Skeletal muscle tissue (tissue), 4 donors: ENCODE results near the gene TNS1. TPM values are rescaled to one million over a fixed set of nuclear protein-coding genes. Genes with fewer than 3 reads are reported as not detected.
A peak's percentile ranks its signal among the peaks of the same experiment; 100 is the strongest.
"Not testable (repeated sequence)": the region's sequence is repeated elsewhere in the genome, so short reads cannot be mapped to it uniquely, and the experiment has no call there.

ENCODE experiments used
- H3K27ac ChIP-seq: one replicate; pipeline ENCODE4 v1.7.0; 2013; ENCODE audit warnings: mild to moderate bottlenecking, low read depth, low read length, inconsistent platforms
- H3K27me3 ChIP-seq, 3 donors: one replicate each; pipeline ENCODE4 v1.7.0; 2013; ENCODE audit warnings: low read length in 3 of 3; ENCODE audit not compliant: control insufficient read depth in 3 of 3, insufficient read depth in 3 of 3
- H3K36me3 ChIP-seq, 3 donors: one replicate each; pipeline ENCODE4 v1.7.0; 2013; ENCODE audit warnings: low read length in 3 of 3; ENCODE audit not compliant: control insufficient read depth in 3 of 3, insufficient read depth in 3 of 3
- H3K4me1 ChIP-seq, 3 donors: one replicate each; pipeline ENCODE4 v1.7.0; 2013; ENCODE audit warnings: low read length in 3 of 3, mild to moderate bottlenecking in 3 of 3; ENCODE audit not compliant: control insufficient read depth in 3 of 3, insufficient read depth in 3 of 3
- H3K4me3 ChIP-seq, 3 donors: one replicate each; pipeline ENCODE4 v1.7.0; 2013; ENCODE audit warnings: low read length in 3 of 3
- H3K9ac ChIP-seq, 3 donors: one replicate each; pipeline ENCODE4 v1.7.0; 2013; ENCODE audit warnings: low read length in 3 of 3, mild to moderate bottlenecking in 3 of 3, moderate library complexity in 2 of 3, low read depth in 1 of 3
- H3K9me3 ChIP-seq, 3 donors: one replicate each; pipeline ENCODE4 v1.7.0; 2013; ENCODE audit warnings: low read length in 3 of 3; ENCODE audit not compliant: control insufficient read depth in 3 of 3
- total RNA-seq: library from RNA; depleted of rRNA; stranded (reverse); fragments of >200 nt; gene quantifications from one replicate; pipeline ENCODE4 v1.2.3, GENCODE V29; 2014
- donor health status: Osteomylitis.

The TNS1 gene
- total RNA-seq, 1 donor from 2014 or later, result 73.1 TPM

- Histone ChIP-seq H3K9me3 (no peaks in the 10 kb centered on the region), H3K27me3 (no peaks in the 10 kb centered on the region), H3K36me3 (no peaks in the 10 kb centered on the region), H3K9ac (peak overlapping the region; percentile 23 to 57 (median 45)), H3K4me1 (peaks cover 75 to 92% (median 88%) of the 10 kb centered on the region in 3 donors), H3K27ac (no peak overlapping the region), H3K4me3 (peak overlapping the region in 1 of 3 donors; percentile 35)
These were observed 21.5 kb upstream of the TNS1 start for GRCh38 chr2:218024336-218024735.

- peak overlapping the region; percentile 4 to 57 (median 23) for H3K9ac ChIP-seq
- H3K9me3 ChIP-seq, result no peaks in the 10 kb centered on the region
- H3K36me3 ChIP-seq, result no peaks in the 10 kb centered on the region
- no peak overlapping the region for H3K4me3 ChIP-seq
- no peak overlapping the region for H3K27ac ChIP-seq
- H3K4me1 ChIP-seq, result peaks cover 74 to 92% (median 89%) of the 10 kb centered on the region in 3 donors
- H3K27me3 ChIP-seq, result no peaks in the 10 kb centered on the region
These were observed 20.8 kb upstream of the TNS1 start for GRCh38 chr2:218023636-218024035.

- Histone ChIP-seq H3K4me3 (no peak overlapping the region), H3K4me1 (peaks cover 79 to 94% (median 91%) of the 10 kb centered on the region in 3 donors), H3K9me3 (no peaks in the 10 kb centered on the region), H3K27me3 (no peaks in the 10 kb centered on the region), H3K9ac (no peak overlapping the region), H3K36me3 (no peaks in the 10 kb centered on the region), H3K27ac (peak overlapping the region; percentile 87)
These were observed 20.2 kb upstream of the TNS1 start for GRCh38 chr2:218022851-218023530.

GRCh38 chr2:218022131-218022850 is 19.5 kb upstream of the TNS1 start:
- H3K9ac ChIP-seq, result peak overlapping the region; percentile 46 to 89 (median 87)
- H3K9me3 ChIP-seq, result no peaks in the 10 kb centered on the region
- H3K4me3 ChIP-seq, result peak overlapping the region in 2 of 3 donors; percentile 67 to 77
- no peaks in the 10 kb centered on the region for H3K27me3 ChIP-seq
- H3K27ac ChIP-seq, result peak overlapping the region; percentile 87
- H3K36me3 ChIP-seq, result no peaks in the 10 kb centered on the region
- H3K4me1 ChIP-seq, result peaks cover 85 to 94% (median 91%) of the 10 kb centered on the region in 3 donors

DNA sequence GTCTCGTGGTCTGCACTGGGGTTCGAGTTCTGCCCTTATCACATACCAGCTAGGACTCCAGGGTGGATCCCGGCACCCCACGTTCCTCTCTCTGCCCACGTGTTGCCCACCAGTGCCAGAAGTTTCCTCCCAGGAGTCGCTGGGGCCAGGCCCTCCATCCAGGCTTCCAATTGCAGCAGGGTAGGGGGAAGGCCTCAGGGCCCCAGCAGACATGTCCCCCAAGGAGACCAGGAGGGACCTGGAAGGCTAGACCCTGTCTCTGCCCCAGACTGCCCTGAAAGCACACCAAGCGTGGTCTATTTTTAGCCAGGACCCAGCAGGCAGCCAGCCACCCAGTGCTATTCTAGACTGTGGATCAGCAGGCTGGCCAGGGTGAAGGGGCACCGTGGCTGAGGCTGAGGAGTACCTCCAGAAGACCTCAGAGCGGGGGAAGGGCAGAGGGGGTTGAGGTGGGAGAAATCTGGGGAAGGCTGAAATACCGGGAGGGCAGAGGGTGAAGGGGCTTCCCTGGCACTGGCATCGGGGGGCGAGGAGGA is 18.8 kb upstream of the TNS1 start:
- Histone ChIP-seq H3K27ac (peak overlapping the region; percentile 87), H3K4me1 (peaks cover 85 to 94% (median 91%) of the 10 kb centered on the region in 3 donors), H3K9ac (peak overlapping the region; percentile 46 to 89 (median 87)), H3K9me3 (no peaks in the 10 kb centered on the region), H3K27me3 (no peaks in the 10 kb centered on the region), H3K36me3 (no peaks in the 10 kb centered on the region), H3K4me3 (peak overlapping the region; percentile 54 to 77 (median 67))

DNA sequence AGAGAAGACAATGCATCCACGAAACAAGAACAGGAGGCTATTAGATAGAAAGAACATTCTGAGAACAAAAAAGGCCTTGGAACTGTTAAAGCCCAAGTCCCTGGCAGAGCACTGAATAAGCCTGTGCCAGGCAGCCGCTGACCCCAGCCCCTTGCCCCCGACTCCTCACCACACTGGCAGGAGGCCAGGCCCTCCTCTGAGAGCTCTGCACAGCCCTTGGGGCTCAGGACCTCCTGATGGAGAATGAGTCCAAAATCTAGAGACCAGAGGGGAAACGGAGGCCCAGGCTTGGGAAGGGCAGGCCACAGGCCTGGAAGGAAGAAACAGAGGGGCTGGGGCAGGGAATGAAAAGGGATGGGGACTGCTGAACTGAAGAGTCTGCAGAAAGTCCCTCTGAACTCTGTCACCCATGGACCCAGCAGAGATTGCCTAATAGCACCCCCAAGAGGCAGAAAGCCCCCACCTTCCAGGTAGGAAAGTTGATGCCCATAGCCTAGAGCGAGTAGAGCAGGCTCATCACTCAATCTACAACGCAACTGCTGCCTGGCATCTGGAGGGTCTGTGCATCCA is 18.3 kb upstream of the TNS1 start:
- Histone ChIP-seq H3K4me3 (peak overlapping the region; percentile 54 to 77 (median 67)), H3K4me1 (peaks cover 85 to 92% (median 91%) of the 10 kb centered on the region in 3 donors), H3K9ac (peak overlapping the region; percentile 46 to 89 (median 87)), H3K27me3 (no peaks in the 10 kb centered on the region), H3K9me3 (no peaks in the 10 kb centered on the region), H3K36me3 (no peaks in the 10 kb centered on the region), H3K27ac (peak overlapping the region; percentile 87)

DNA sequence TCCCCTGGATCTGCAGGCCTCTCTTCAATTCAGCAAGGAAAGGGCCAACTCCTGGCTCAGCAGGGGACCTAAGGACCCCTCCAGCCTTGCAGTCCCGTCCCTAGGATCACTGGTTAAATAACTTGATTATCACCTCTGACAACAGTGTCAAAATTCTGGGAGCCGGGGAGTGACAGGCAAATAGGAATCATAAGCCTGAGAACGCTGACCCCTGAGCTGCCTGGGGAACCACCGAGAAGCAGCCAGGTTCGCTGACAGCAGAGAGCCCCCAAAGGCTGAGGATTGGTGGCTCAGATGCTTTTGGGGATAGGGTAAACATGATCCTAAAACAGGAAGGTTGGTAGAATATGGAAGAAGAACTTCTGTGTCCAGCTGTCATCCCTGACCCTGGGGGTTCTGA is 17.5 kb upstream of the TNS1 start:
- Histone ChIP-seq H3K36me3 (no peaks in the 10 kb centered on the region), H3K9me3 (no peaks in the 10 kb centered on the region), H3K9ac (peak overlapping the region; percentile 46 to 89 (median 87)), H3K4me3 (peak overlapping the region; percentile 54 to 77 (median 67)), H3K27me3 (no peaks in the 10 kb centered on the region), H3K4me1 (peaks cover 82 to 89% (median 86%) of the 10 kb centered on the region in 3 donors), H3K27ac (peak overlapping the region; percentile 87)

- Histone ChIP-seq H3K9ac (peak overlapping the region; percentile 20 to 89 (median 46)), H3K36me3 (no peaks in the 10 kb centered on the region), H3K27ac (peak overlapping the region; percentile 87), H3K4me3 (peak overlapping the region in 1 of 3 donors; percentile 54), H3K27me3 (no peaks in the 10 kb centered on the region), H3K9me3 (no peaks in the 10 kb centered on the region), H3K4me1 (peaks cover 75 to 86% (median 83%) of the 10 kb centered on the region in 3 donors)
These were observed 16.7 kb upstream of the TNS1 start for GRCh38 chr2:218019411-218020060.

- Histone ChIP-seq H3K4me1 (peaks cover 69 to 82% (median 80%) of the 10 kb centered on the region in 3 donors), H3K4me3 (peak overlapping the region in 1 of 3 donors; percentile 4), H3K27ac (peak overlapping the region; percentile 87), H3K9ac (peak overlapping the region in 1 of 3 donors; percentile 60)
- not testable (repeated sequence) for H3K27me3 ChIP-seq, H3K36me3 ChIP-seq, H3K9me3 ChIP-seq
These were observed 16.0 kb upstream of the TNS1 start for GRCh38 chr2:218018842-218019125.
